DMS53 treated with DMSO at 0.1 percent for 48 hours (cell line): Measurements from ENCODE around the gene HOTAIR.

ENCODE experiments used
- DNase-seq: peaks from one replicate; lab custom pipeline; 2025; ENCODE audit not compliant: unreplicated experiment; lab: John Stamatoyannopoulos, UW

HOTAIR gene

DNA sequence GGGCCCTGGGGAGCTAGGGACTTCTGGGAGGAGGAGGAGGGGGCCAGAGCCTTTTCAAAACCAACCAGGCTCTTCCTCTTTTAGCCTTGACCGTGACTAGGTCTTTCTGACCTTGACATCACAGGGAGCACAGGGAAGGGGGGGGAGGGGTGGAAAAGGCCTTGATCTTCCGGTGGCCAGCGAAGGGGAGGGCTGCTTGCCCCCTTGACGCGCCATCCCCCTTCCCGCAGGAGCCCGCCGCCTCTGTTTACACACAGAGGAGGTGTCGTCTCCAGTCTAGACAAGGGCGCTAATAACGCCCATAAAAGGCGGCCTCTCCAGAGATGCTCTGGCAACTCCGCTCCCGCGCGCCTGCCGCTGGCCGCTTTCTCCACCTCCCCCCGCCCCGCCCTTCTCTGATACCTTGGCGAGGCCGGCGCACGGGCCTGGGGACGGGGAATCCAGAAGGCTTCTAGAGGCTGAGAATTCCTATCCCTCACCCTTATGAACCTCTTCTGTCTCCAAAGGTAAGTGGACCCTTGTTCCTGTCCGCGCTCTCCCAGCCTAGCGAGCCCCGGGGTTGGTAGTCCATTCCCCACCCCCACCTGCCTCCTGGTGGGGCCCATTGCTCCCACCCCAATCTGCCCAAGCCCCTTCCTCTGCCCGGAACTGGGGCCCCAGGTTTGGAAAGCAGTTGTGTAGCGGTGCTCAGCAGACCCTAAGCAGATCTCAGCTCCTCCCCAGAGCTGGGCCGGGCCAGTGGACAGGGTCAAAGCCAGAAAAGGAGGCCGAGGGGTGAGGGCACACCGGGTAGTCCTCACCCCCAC is 24.9 kb downstream of the HOTAIR start:
- DNase-seq: no peak

DNA sequence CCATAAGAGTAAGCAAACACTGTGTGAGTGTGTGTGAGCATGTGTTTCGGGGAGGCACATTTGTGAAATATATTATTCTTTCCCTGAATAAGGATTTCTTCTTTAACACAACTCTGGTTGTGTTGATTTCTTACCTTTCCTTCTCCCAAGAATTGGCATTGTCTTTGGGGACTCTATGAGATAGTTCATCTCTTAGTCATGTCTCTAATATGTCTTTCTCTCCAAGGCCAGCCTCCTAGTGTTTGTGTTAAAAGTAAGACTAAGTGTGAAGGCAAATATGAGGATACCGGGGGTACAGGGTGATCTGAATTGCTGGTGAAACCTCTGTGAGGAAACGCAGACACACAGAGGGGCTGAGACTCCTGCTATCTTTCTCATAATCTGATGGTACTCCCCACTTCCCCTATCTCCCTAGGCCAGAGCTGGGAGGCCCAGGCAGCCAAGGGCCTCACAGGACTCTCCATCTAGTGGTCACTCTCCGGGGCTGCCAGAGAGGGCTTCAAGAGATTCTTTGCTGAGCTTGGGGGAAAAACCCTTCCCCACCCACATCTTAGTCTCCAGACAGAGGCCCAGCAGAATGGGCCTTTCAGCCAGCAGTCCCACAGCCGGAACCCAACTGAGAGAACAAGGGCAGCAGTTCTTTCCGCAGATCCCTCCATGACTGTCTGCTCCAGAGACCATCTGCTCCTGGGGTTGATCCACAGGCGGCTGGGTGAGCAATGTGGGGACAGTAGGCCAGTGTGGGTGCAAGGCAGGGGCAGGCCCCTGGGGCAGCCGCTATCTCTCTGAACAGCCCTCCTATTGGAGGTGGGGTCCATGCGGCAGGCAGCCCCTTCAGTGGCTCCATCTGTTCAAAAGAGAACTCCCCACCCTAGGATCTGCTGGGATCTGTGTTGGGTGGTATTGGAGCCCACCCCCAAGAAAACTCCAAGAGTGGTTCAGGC is 25.8 kb downstream of the HOTAIR start:
- DNase-seq: no peak

DNA sequence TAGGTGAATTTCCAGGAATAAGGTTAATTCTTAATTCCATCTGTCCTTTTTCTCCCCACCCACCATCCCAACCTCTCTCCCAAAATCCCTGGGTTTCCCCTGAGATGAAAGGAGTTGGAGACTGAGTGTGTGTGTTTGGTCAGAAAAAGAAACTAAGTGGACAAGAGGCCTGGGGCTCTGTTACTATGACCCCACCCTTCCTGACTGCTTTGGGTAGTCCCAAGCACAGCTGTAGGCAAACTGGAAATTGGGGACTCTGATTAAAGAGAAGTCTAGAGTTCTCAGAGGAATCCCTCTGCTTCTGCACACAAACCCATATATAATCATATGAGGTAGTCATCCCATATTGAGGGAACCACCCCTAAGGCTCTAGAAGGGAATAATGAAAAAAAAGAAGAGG is 27.0 kb downstream of the HOTAIR start:
- no peak for DNase-seq

DNA sequence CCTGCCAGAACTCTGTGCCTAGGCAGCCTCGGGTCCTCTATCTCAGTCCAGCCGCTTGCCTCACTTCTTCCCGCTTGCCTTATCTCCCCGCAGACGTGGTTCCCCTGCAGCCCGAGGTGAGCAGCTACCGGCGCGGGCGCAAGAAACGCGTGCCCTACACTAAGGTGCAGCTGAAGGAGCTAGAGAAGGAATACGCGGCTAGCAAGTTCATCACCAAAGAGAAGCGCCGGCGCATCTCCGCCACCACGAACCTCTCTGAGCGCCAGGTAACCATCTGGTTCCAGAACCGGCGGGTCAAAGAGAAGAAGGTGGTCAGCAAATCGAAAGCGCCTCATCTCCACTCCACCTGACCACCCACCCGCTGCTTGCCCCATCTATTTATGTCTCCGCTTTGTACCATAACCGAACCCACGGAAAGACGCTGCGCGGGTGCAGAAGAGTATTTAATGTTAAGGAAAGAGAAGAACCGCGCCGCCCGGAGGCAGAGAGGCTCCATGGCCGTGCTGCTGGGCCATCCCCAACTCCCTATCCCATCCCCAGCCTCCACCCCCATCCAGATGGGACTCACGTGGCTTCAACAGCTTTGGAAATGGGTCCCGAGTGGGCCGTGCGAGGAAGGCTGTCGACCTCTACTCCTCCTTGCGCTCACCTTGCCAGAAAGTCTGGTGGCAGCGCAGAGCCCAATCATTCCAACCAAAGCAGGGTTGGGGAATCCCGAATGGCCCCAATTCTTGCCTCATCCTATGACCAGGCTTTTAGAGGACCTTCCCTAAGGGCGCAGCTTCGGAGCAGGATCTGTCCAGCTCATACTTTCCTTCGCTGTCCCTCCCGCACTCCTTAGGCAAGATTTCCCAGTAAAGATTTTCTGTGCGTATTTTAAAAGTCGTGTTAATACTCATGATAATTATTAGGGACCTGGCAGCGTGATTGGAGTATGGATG is 29.6 kb downstream of the HOTAIR start:
- DNase-seq: no peak

DNA sequence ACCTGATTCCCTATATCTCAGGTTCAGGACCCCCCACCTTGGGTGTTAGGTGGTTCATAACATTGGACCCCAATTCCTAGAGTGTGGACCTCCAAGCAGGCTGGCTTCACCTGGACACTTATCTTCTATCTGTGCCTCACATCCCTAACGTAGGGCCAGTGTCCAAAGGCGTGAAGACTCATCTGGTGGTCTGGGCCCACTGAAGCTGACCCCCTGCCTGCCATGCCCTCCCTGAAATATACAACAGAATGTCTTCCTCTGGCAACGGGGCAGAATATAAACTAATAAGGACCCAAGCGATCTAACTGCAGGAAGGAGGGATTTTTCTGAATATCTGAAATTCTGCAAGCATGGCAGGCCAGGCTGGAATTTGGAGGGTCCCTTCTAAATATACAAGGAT is 30.5 kb downstream of the HOTAIR start:
- DNase-seq: no peak

DNA sequence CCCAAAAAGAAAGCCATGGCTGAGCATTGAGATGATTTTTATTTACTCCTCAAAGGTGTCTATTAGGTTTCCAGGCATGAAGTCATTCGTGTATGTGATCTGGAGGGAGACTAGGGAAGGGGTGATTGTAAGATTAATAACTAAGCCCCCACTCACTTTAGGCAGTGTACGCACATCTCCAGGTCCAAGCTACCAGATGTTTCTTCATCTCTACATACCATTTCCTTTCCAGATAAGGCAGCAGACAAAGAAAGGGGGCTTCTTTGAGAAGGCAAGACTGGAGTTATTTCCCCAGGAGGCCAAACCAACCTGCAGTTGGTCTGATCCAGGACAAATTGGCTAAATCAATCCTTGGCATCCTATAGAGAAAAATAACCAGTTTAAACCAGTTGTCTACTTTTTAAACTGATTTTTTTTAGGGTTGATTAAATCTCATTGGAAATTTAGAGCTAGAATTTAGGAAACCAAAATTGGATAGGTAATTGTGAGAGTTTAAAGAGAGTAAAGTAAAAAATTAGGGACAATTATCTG is 32.2 kb downstream of the HOTAIR start:
- DNase-seq: no peak

DNA sequence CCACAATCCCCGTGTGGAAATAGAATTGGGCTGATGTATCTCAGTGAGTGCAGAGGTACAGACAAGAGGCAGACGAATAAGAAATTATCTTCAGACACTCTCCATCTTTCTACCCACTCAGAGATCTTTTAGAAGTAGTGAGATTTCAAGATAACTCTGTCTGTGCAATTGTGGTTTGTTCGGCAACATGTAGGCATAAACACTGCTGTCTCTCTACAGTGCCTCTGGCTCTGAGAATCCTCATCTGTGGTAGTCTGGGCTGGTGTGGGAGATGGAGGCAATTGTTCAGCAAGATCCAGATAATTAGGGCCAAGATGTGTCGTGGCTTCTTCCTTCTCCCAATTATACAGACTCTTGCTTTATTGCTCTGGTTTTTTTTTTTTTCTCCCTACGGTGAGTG is 33.0 kb downstream of the HOTAIR start:
- DNase-seq: no peak

DNA sequence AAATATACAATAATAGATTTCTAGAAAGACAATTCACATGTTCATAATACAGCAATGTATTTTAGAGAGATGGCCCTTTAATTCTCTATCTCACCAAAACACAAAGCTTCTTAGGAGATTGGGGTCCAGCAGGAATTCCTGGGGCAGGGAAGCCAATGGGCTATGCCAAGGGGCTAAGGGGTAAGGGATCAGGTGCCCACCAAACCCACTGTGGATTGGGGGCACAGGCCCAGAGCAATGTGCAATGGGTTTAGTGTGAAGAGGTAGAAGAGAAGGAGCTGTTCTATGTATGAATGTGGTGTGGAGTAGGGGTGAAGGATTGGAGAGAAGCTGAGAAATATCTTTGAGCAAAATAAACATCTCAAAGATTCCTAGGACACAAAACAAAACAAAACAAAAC is 33.6 kb downstream of the HOTAIR start:
- no peak for DNase-seq

DNA sequence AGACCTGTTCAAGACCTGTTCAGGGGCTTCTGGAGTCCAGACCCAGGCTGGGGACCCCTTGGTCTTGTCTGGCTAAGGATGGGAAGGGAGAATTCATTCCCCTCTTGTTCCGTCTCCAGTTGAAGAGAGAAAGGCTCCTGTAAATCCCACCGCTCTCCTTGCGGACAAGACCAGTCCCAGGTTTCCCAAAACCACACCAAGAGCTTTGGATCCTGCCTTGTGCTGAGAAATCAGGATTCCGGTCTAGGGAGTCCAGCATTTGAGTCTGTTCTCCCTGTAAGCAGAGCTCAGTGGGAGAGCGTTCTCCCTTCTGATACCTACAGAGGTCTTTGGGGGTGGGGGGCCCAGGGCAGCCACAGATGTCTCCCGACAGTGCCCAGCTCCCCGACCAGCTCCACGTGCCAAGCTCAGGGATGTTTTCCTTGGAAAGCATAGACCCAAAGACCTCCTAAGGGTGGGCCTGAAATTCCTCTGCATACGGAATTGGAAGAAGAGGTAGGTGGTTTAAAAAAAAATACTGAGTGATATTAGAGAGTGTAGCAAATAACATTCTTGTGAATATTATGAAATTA is 34.2 kb downstream of the HOTAIR start:
- DNase-seq: no peak

DNA sequence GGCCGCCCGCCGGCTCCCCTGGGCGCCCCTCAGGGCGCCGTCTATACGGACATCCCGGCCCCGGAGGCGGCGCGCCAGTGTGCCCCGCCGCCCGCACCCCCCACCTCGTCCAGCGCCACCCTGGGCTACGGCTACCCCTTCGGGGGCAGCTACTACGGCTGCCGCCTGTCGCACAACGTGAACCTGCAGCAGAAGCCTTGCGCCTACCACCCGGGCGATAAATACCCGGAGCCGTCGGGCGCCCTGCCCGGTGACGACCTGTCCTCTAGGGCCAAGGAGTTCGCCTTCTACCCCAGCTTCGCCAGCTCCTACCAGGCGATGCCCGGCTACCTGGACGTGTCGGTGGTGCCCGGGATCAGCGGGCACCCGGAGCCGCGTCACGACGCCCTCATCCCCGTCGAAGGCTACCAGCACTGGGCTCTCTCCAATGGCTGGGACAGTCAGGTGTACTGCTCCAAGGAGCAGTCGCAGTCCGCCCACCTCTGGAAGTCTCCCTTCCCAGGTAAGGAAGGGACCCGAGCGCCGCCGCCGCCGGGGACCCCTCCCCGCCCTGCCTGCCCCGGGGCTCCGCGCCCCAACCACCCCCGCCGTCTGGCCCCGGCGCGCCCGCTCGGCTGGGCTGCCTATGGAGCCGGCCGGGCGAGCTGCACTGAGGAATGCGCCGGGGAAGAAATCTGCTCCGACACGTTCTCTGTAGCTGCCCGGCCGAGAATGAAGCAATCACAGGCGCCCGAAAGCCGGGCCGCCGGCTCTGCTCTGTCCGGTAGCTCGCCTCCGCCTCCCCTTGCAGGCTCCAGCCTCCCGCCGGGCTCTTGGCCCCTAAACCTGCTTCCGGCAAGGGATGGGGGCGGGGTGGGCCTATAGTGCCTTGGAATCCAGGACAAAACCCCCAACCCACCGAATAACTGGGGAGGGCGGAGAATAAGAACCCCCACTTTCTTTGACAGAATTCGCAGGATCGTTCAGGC is 35.3 kb downstream of the HOTAIR start:
- DNase-seq: no peak

DNA sequence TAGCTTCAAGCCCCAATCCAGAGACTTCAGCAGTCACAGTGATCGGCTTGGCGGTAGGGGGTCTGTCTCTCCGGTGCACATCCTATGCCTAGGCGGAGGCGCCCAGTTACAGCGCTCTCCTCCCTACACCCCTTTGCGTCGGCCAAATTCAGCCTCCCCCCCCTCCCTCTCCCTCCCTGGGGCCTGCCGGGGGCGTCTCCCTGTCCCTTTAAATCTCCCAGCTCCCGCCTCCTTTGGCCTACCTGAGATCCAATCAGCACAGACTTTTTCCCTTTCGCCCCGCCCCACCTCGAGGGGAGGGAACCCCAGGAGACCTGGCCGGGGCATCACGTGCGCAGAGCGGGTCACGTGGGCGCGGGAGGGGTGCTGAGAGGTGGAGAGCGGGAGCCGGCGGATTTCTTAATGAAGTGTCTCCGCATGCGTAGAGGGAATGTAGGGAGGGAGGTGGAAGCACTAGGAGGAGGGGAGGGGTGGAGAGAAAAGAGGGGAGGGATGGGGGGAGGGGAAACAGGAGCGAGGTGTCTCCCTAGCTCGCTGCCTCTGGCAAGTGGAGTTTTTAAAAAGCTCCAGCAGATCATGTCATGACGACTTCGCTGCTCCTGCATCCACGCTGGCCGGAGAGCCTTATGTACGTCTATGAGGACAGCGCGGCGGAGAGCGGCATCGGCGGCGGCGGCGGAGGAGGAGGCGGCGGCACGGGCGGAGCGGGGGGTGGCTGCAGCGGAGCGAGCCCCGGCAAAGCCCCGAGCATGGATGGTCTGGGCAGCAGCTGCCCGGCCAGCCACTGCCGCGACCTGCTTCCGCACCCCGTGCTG is 36.2 kb downstream of the HOTAIR start, which contains the start of gene HOXC13:
HOXC13 (plus strand) TSS at position 506 of the 815 bp plus-strand sequence; CDS start at position 582, 76 bp downstream.
- DNase-seq: no peak

DNA sequence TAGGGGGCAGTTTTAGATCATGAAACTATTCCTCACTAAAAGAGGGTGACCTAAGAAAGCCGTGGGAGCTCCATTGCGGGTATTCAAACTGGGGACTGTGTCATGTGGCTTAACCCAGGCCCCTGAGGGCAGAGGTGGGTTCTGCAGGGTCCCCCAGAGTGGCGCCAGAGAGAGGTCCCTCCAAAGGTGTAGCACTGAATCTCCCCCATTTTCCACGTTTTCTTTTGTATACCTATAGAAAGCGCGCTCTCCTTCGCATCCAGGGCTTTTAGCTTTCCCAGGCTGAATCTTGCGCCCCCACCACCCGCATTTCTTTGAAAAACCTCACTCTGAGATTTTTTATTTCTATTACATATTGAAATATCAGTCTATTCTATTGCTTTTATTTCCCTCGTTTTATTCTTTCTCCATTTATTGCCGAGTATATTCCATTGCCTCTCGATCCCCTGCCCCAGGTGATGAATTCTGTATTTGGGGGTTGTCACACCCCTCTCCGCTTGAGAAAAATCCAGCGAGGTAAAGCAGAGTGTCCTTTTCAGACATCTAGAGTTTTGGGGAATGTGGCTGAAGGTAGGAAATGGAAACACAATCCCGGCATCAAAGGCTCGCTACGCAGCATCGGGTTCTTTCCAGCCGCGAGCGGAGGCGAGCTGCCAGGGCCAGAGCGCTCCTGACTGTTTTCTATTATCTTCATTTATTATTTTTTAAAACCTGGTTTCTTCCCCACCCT is 37.0 kb downstream of the HOTAIR start:
- no peak for DNase-seq

DNA sequence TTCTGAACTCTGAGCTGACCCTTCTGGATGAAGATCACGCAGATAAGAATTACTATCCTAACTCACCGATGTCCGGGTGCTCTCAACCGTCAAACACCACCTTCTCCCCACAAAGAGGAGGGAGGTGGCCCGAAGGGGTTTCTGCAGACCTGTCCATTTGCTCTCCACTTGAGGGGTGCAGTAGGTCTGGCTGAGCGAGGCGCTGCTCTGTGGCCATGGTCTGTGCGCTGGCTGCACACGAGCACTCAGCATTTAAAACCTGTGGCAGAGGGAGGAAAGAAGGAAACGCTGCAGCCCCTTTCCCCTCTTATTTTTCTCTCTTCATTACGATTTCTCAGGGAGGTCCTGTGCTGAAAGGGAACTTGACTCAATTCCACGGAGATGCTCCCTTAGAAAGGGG is 37.7 kb downstream of the HOTAIR start:
- no peak for DNase-seq

DNA sequence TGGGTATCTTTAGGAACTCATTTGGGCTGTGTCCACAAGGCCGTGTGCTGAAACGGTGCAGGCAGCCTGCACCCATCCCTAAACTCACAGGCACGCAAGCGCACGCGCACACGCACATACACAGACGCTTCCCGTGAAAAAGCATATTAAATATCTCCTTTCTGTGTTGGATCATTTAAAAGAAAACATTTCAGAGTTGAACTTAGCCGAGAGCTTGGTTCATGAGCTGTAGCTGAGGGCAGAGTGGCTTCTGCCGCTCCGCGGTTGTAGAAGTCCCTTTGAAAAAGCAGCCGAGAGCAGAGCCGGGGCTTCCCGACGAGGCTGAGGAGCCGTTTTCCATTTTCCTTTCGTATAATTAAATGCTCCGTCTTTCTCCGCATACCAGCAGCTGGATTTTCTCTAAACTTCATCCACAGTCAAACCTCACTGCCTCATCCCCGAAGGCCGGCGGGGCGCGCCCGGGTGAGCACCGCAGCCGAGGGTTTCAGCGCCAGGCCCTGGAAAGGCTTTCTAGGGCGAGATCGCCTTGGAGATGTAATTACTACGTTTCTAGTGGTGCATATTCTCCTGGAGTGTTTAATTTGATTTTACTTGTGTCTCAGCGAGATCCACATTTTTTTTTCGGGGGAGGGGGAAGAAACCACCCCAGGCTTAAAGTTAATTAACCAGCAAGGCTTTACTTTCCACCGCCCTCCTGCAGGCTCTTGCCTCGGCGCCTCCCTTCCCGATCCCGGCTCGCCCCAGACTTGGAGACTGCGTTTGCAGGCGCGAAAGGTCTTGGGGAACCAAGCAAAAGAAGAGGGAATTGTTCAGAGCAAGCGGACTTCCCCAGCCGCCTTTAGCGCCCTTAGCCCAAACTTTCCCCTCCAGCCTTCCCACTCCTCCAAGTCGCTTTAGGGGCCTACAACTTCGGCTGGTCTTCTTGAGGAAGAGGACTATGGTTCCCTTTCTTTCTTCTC is 39.1 kb downstream of the HOTAIR start:
- no peak for DNase-seq

DNA sequence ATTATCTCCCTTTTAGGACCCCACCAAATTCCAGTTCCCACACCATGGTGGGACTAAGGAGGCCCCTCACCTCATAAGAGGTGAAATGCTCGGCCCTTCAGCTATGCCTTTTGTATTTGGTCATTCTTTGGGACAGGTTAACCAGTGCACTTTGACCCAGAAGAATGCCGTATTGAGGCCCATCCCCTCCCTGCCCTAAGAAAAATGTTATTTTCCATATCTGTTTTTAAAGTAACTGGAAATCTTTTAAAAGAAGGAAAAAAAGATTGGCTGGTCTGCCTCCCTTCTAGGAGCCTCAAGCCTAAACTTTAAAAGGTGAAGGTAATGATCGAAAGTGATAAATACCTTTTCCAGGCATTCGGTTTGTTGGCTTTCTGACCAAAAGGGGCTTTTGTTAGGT is 41.8 kb downstream of the HOTAIR start:
- DNase-seq: no peak

DNA sequence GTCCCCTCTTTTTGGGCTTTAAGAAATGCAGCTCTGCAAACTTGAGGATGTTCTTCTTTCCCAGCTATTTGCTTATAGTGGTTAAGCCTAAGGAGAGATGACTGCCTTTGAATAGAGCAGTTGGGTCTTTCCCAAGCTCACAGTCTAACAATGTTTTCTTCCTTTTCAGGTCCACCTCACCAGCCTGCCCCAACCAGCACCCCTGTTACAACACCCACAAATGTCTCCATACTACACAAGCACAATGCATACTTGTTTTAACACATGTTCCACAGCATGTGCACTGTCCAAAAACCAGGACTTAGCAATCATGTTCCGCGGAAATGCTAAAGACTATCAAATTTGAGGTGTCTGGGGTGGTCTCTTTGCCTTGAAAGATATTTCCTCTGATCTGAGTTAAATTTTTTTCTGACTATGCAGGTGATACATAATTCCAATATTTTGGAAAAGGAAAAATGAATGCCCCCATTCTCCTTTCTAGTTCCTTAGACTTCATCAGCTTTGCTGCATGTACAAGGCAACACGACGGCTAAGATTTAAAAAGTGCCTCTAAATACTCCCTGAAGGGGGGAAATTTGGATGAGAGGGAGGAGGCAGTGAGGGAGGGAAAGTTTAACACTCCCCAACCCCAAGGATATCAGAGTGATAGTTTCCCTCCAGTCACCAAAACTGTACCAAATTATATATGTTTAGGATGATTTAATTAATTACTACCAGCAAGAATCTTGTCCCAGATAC is 42.7 kb downstream of the HOTAIR start:
- DNase-seq: no peak
